Smooth muscle cell (in vitro differentiated cells): ENCODE data around the gene HLA-DRB5. TPM values are rescaled to one million over a fixed set of nuclear protein-coding genes. Genes with fewer than 3 reads are reported as not detected.
A peak's percentile ranks its signal among the peaks of the same experiment; 100 is the strongest.

Source experiments
- DNase-seq: peaks from one replicate; lab custom pipeline; 2025; ENCODE audit not compliant: unreplicated experiment; lab: John Stamatoyannopoulos, UW
- H2AFZ ChIP-seq: fragments of 200-600 bp; sonication (generic); 2 replicates; pipeline ENCODE4 v1.6.0; 2016; ENCODE audit warnings: antibody characterized with exemption, low read depth, mild to moderate bottlenecking
- H3F3A ChIP-seq: fragments of 200-600 bp; sonication (generic); 2 replicates; pipeline ENCODE4 v1.6.0; 2017; ENCODE audit warnings: antibody characterized with exemption, low read depth
- H3K27ac ChIP-seq: fragments of 200-600 bp; sonication (generic); 2 replicates; pipeline ENCODE4 v1.5.1; 2016; ENCODE audit warnings: low read depth, mild to moderate bottlenecking
- H3K27me3 ChIP-seq: fragments of 200-600 bp; sonication (generic); 2 replicates; pipeline ENCODE4 v1.6.1; 2016; ENCODE audit warnings: low read depth, mild to moderate bottlenecking
- H3K36me3 ChIP-seq: fragments of 200-600 bp; sonication (generic); 2 replicates; pipeline ENCODE4 v1.5.1; 2016; ENCODE audit warnings: low read depth
- H3K4me1 ChIP-seq: fragments of 200-600 bp; sonication (generic); 2 replicates; pipeline ENCODE4 v1.5.1; 2016; ENCODE audit warnings: low read depth
- H3K4me2 ChIP-seq: fragments of 200-600 bp; sonication (generic); 2 replicates; pipeline ENCODE4 v1.6.0; 2016; ENCODE audit warnings: mild to moderate bottlenecking
- H3K4me3 ChIP-seq: fragments of 200-600 bp; sonication (generic); 2 replicates; pipeline ENCODE4 v1.5.1; 2016; ENCODE audit warnings: mild to moderate bottlenecking
- H3K79me2 ChIP-seq: fragments of 200-600 bp; sonication (generic); 2 replicates; pipeline ENCODE4 v1.6.0; 2016; ENCODE audit warnings: low read depth, mild to moderate bottlenecking
- H3K9ac ChIP-seq: fragments of 200-600 bp; sonication (generic); 2 replicates; pipeline ENCODE4 v1.6.0; 2016; ENCODE audit warnings: low read depth
- H3K9me3 ChIP-seq: fragments of 200-600 bp; sonication (generic); replicated peaks from 2 replicates; pipeline ENCODE4 v1.5.1; 2016; ENCODE audit warnings: low read depth
- H4K20me1 ChIP-seq: fragments of 200-600 bp; sonication (generic); 2 replicates; pipeline ENCODE4 v1.6.0; 2016; ENCODE audit warnings: low read depth
- WGBS: methylation state at CpG from one replicate; pipeline ENCODE4 v1.1.7; 2016; ENCODE audit warnings: low lambda C conversion rate; 5-methylcytosine and 5-hydroxymethylcytosine counted together
- polyA plus RNA-seq: library from polyadenylated mRNA; unstranded; fragments of >200 nt; fragmentation: Nextera tagmentation; extraction: Ambion mirVana; gene quantifications from 2 replicates; pipeline ENCODE4 v1.2.1, GENCODE V29; 2016
- total RNA-seq: library from RNA; depleted of rRNA; stranded (reverse); fragments of >200 nt; gene quantifications from 2 replicates; pipeline ENCODE4 v1.2.3, GENCODE V29; 2014
- TF ChIP-seq, protein P1 (sequence below): fragments of 200-600 bp; sonication (generic); IDR thresholded peaks from 2 replicates; pipeline ENCODE4 v1.5.1; 2017; ENCODE audit warnings: borderline replicate concordance, mild to moderate bottlenecking, antibody characterized with exemption; ENCODE audit not compliant: insufficient read depth, poor library complexity, severe bottlenecking

HLA-DRB5 gene
- total and polyA plus RNA-seq, 2 experiments from 2014 or later: 7.9 to 10.4 TPM

DNA sequence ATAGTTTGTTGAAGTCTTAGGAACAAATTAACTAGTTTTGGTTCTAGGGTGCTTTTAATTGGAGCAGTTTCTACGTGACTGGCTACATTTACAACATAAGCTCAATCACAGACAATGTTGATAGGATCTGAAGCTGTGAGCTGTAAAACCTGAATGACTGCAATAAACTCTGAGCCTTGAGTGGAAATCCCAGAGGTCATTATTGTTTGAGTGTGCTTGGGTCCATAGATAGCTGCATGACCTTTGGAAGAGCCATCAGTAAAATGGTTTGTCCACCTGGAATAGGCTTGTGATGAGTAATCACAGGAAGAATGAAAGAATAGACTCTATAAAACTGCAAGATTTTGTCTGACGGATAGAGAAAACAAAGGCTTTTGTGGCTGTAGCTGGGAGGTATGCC lies 32.9 kb upstream of the HLA-DRB5 start:
- no peak overlapping the region for H2AFZ ChIP-seq
- H3K9ac ChIP-seq: peak overlapping the region; percentile 33
- H3K9me3 ChIP-seq: no peaks in the 10 kb centered on the region
- no peaks in the 10 kb centered on the region for H3K36me3 ChIP-seq
- no peaks in the 10 kb centered on the region for H3K27me3 ChIP-seq
- H3K4me1 ChIP-seq: no peaks in the 10 kb centered on the region
- peak overlapping the region; percentile 75 for H3K27ac ChIP-seq
- H3K79me2 ChIP-seq: no peaks in the 10 kb centered on the region
- TF ChIP-seq, protein P1, sequence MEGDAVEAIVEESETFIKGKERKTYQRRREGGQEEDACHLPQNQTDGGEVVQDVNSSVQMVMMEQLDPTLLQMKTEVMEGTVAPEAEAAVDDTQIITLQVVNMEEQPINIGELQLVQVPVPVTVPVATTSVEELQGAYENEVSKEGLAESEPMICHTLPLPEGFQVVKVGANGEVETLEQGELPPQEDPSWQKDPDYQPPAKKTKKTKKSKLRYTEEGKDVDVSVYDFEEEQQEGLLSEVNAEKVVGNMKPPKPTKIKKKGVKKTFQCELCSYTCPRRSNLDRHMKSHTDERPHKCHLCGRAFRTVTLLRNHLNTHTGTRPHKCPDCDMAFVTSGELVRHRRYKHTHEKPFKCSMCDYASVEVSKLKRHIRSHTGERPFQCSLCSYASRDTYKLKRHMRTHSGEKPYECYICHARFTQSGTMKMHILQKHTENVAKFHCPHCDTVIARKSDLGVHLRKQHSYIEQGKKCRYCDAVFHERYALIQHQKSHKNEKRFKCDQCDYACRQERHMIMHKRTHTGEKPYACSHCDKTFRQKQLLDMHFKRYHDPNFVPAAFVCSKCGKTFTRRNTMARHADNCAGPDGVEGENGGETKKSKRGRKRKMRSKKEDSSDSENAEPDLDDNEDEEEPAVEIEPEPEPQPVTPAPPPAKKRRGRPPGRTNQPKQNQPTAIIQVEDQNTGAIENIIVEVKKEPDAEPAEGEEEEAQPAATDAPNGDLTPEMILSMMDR: no peak
- no peaks in the 10 kb centered on the region for H3F3A ChIP-seq
- H4K20me1 ChIP-seq: no peaks in the 10 kb centered on the region
- no peak overlapping the region for H3K4me3 ChIP-seq
- H3K4me2 ChIP-seq: peak overlapping the region; percentile 6
- 34% methylated on average over 2 of the region's 2 CpGs for WGBS
- no peak for DNase-seq

DNA sequence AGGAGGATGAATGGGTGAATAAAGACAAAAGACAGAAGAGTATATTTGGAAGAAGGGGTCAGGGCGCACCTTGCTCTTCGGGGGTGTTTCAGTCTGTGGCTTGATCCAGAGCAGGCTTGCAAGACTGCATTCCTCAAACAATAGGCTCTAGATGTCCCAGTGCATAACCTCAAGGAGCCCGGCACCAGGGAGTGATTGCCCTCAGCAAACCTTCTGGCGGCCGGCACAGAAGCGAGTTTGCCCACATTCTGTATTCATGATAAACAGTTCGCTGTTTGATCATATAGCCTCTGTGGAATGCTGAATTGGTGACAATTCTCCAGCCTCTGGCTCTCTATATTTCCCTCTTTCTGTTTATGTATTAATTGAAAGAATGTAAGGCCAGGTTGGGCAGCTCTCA lies 29.7 kb upstream of the HLA-DRB5 start:
- H3K9ac ChIP-seq: no peak overlapping the region
- TF ChIP-seq, protein P1: no peak
- DNase-seq: no peak
- H4K20me1 ChIP-seq: no peaks in the 10 kb centered on the region
- H3K9me3 ChIP-seq: no peaks in the 10 kb centered on the region
- peak overlapping the region; percentile 24 for H3K27ac ChIP-seq
- no peaks in the 10 kb centered on the region for H3K27me3 ChIP-seq
- no peaks in the 10 kb centered on the region for H3K4me1 ChIP-seq
- no peak overlapping the region for H3K4me2 ChIP-seq
- 78% methylated on average over 7 of the region's 7 CpGs for WGBS
- H3F3A ChIP-seq: no peaks in the 10 kb centered on the region
- H3K4me3 ChIP-seq: no peak overlapping the region
- H3K79me2 ChIP-seq: no peaks in the 10 kb centered on the region
- H3K36me3 ChIP-seq: no peaks in the 10 kb centered on the region
- no peak overlapping the region for H2AFZ ChIP-seq

DNA sequence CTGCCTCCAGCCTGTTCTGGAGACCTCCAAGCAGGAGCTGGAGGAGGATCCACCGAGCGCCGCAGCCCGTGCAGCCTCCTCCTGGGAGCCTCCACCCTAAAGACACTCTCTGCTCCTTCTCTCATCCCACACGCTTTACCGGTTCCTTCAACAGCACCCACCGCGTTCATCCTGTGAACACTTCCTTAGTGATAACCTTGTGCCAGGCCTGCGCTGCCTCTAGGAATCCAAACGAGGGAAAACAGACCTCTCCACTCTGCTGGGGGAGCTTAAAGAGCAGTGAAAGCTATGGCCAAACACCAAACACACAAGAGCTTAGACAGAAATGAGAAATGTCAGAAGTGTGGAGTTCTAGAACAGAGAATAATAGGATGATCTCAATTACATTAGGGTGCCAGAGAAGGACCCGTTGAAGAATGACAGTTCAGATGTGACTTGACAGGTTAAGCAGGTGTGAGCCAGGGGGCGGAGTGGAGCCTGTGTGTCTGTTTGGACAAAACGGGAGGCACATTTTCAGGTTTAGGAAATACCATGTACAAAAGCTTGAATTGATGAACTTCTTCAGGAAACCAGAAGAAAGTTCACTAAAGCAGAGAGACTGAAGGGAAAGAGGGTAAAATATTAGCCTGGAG lies 28.5 kb upstream of the HLA-DRB5 start:
- no peak overlapping the region for H3K4me3 ChIP-seq
- H3K9ac ChIP-seq: no peak overlapping the region
- H3K4me1 ChIP-seq: no peaks in the 10 kb centered on the region
- no peaks in the 10 kb centered on the region for H4K20me1 ChIP-seq
- TF ChIP-seq, protein P1: no peak
- WGBS: 77% methylated on average over 13 of the region's 13 CpGs
- no peaks in the 10 kb centered on the region for H3K36me3 ChIP-seq
- H3K4me2 ChIP-seq: no peak overlapping the region
- no peak overlapping the region for H3K27ac ChIP-seq
- H3F3A ChIP-seq: no peaks in the 10 kb centered on the region
- no peaks in the 10 kb centered on the region for H3K27me3 ChIP-seq
- no peaks in the 10 kb centered on the region for H3K9me3 ChIP-seq
- H3K79me2 ChIP-seq: no peaks in the 10 kb centered on the region
- DNase-seq: no peak
- H2AFZ ChIP-seq: no peak overlapping the region
